ENCODE results near the gene SUSD4. TPM values are rescaled to one million over a fixed set of nuclear protein-coding genes. Genes with fewer than 3 reads are reported as not detected.

The SUSD4 gene
- total and polyA plus RNA-seq, 9 of the 15 experiments (the other 6 are each of a cell fraction or from before 2014, with no cell fraction given), result 0.06 to 1.7 (median 0.09) TPM; not detected in 4

DNA sequence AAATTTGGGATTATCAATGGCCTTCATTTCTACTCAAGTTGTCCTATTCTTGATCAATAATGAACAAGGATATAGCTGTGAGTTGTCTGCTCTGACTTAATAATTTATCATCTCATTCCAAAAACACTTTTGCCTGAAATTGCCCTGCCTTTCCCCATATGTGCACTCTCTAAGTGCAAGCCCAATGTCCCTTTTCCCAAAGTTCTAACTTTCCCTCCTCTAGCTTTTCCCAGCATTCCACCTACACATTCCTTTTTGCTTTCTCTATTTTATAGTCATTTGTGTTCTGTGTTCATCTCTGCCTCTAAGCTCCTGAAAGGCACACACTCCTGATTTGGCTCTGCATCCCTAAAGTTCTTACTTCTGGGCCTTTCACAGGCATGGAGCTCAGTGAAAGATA is 34.7 kb downstream of the SUSD4 start (continued):
- TF ChIP-seq ZNF766 (CRISPR knock-in tag; conservative IDR thresholded peaks at IDR 0.05) (no peak), WHSC1 (IDR thresholded peaks at IDR 0.05; ENCODE audit: low read length) (no peak), ZNF384 (IDR thresholded peaks at IDR 0.05; ENCODE audit: low read depth, low read length) (no peak), ETV1 (tag; conservative IDR thresholded peaks at IDR 0.05; ENCODE audit: low read depth) (no peak), HMBOX1 (IDR thresholded peaks at IDR 0.05) (no peak), ZNF121 (CRISPR knock-in tag; conservative IDR thresholded peaks at IDR 0.05) (no peak)

GRCh38 chr1:223328566-223328965 is 35.4 kb downstream of the SUSD4 start:
- no peaks in the 10 kb centered on the region; a peak in 1 of 5 replicates for H3K4me1 ChIP-seq (replicated peaks in 1 of 2; ENCODE audit: control insufficient read depth in 2 of 2, insufficient read depth in 2 of 2, low read length in 2 of 2)
- ATAC-seq (no peak), DNase-seq (ENCODE audit: extremely low read depth in 1 of 4, low spot score in 3 of 4) (no peak), FAIRE-seq (no peak)
- no peaks in the 10 kb centered on the region for H4K20me1 ChIP-seq (replicated peaks; ENCODE audit: control insufficient read depth, insufficient read depth, low read length)
- no peak overlapping the region for H3K9ac ChIP-seq (ENCODE audit: insufficient read depth in 1 of 2, low read depth in 2 of 2, low read length in 2 of 2)
- H3K36me3 ChIP-seq (ENCODE audit: control insufficient read depth, insufficient read depth, low read length), result no peaks in the 10 kb centered on the region
- no peak overlapping the region for H3K4me2 ChIP-seq (ENCODE audit: insufficient read depth, low read length)
- in situ Hi-C loops (cut with MboI) (no loop called here), intact Hi-C loops (cut with micrococcal nuclease) (no loop called here)
- H3K4me3 ChIP-seq, result no peak overlapping the region
- H3K79me2 ChIP-seq (ENCODE audit: control insufficient read depth, insufficient read depth, low read length), result no peaks in the 10 kb centered on the region
- no peaks in the 10 kb centered on the region for H3K9me3 ChIP-seq (replicated peaks; ENCODE audit: control insufficient read depth, insufficient read depth, low read depth, low read length)
- CTCF ChIA-PET (ENCODE audit: low intra/inter-chr PET ratio), result no interaction called here
- no peak overlapping the region for H2AFZ ChIP-seq (ENCODE audit: low read depth, low read length)
- H3K27ac ChIP-seq (ENCODE audit: extremely low read depth, low read depth, low read length), result no peak overlapping the region
- POLR2A ChIA-PET, result interaction anchor here (1.1 kb wide), 1 partner anchor 8 kb away, joined by 3 read pairs; no protein-coding TSS in a partner anchor
- no TSS peak for BruUV-seq (replicated peaks)
- WGBS (ENCODE audit: insufficient coverage, low coverage, missing lambda C conversion rate), result 2% methylated on average over 4 of the region's 4 CpGs
- H3K9me1 ChIP-seq (ENCODE audit: control insufficient read depth, insufficient read depth, low read length), result no peaks in the 10 kb centered on the region
- TF ChIP-seq MYNN (IDR thresholded peaks at IDR 0.05), result no peak
- peak; percentile 42; the same call in 1 of the 2 replicates for TF ChIP-seq MYNN (CRISPR knock-in tag; IDR thresholded peaks at IDR 0.05)
- TF ChIP-seq ATF7 (IDR thresholded peaks at IDR 0.05), result no peak
- no peak for TF ChIP-seq PHF21A (IDR thresholded peaks at IDR 0.05; ENCODE audit: borderline replicate concordance, low read depth)
- peaks cover 8 to 22% of the 10 kb centered on the region in 2 experiments; a peak in 4 of 5 replicates for H3K27me3 ChIP-seq (ENCODE audit: control insufficient read depth in 2 of 2, insufficient read depth in 2 of 2, low read length in 2 of 2)

Data from K562 (cell line).